Fibroblast of lung (primary cell): ENCODE measurements around the gene MDM1. TPM values are rescaled to one million over a fixed set of nuclear protein-coding genes. Genes with fewer than 3 reads are reported as not detected.
A peak's percentile ranks its signal among the peaks of the same experiment; 100 is the strongest.

ENCODE experiments used
- DNase-seq, 2 donors: peaks; one replicate each; pipeline versions ENCODE4 v3.0.0 to v3.0.0-alpha.2; 2010; ENCODE audit warnings: low read depth in 2 of 2
- H2AFZ ChIP-seq: 2 replicates; pipeline ENCODE4 v1.5.1; 2012; ENCODE audit warnings: low read length, control low read depth, inconsistent platforms
- H3K27ac ChIP-seq: 2 replicates; pipeline ENCODE4 v1.5.1; 2011; ENCODE audit warnings: low read length, control low read depth; ENCODE audit not compliant: insufficient read depth
- H3K27me3 ChIP-seq: 2 replicates; pipeline ENCODE4 v1.5.1; 2011; ENCODE audit warnings: mild to moderate bottlenecking, low read length; ENCODE audit not compliant: control insufficient read depth, insufficient read depth
- H3K36me3 ChIP-seq: 2 replicates; pipeline ENCODE4 v1.5.1; 2011; ENCODE audit warnings: low read length; ENCODE audit not compliant: control insufficient read depth, insufficient read depth
- H3K4me1 ChIP-seq: 2 replicates; pipeline ENCODE4 v1.5.1; 2011; ENCODE audit warnings: low read length; ENCODE audit not compliant: control insufficient read depth, insufficient read depth; ENCODE audit errors: extremely low read depth
- H3K4me2 ChIP-seq: 2 replicates; pipeline ENCODE4 v1.5.1; 2011; ENCODE audit warnings: low read length, control low read depth; ENCODE audit not compliant: insufficient read depth; ENCODE audit errors: extremely low read depth
- H3K4me3 ChIP-seq, 4 experiments: fragments of 200-600 bp in 1 of 4; sonication (generic) in 1 of 4; replicated peaks in 1 of 4; 2 replicates each; pipeline ENCODE4 v1.5.1; 2011 to 2016; ENCODE audit warnings: low read length in 4 of 4, low read depth in 3 of 4, mild to moderate bottlenecking in 3 of 4, control low read depth in 2 of 4, inconsistent platforms in 1 of 4, mixed read lengths in 1 of 4; ENCODE audit not compliant: insufficient read depth in 1 of 4; ENCODE audit errors: control extremely low read depth in 1 of 4
- H3K79me2 ChIP-seq: 2 replicates; pipeline ENCODE4 v1.5.1; 2012; ENCODE audit warnings: mild to moderate bottlenecking, low read length, inconsistent platforms; ENCODE audit not compliant: control insufficient read depth, insufficient read depth
- H3K9ac ChIP-seq: 2 replicates; pipeline ENCODE4 v1.5.1; 2011; ENCODE audit warnings: mild to moderate bottlenecking, low read length, control low read depth; ENCODE audit not compliant: insufficient read depth
- H3K9me3 ChIP-seq: 2 replicates; pipeline ENCODE4 v1.5.1; 2012; ENCODE audit warnings: low read depth, low read length; ENCODE audit not compliant: control insufficient read depth, insufficient read depth
- H4K20me1 ChIP-seq: 2 replicates; pipeline ENCODE4 v1.5.1; 2011; ENCODE audit warnings: low read length; ENCODE audit not compliant: control insufficient read depth, insufficient read depth; ENCODE audit errors: extremely low read depth
- CTCF ChIP-seq, 2 donors: IDR thresholded peaks in 1 of 2; conservative IDR thresholded peaks in 1 of 2; 1 replicate in 1 of 2; 2 replicates in 1 of 2; pipeline ENCODE4 v1.5.1; 2011 to 2012; ENCODE audit warnings: low read length in 2 of 2, control low read depth in 1 of 2, inconsistent platforms in 1 of 2, low read depth in 1 of 2, mild to moderate bottlenecking in 1 of 2
- EZH2 ChIP-seq: IDR thresholded peaks from 2 replicates; pipeline ENCODE4 v1.5.1; 2012; ENCODE audit warnings: low read length, control low read depth, mild to moderate bottlenecking; ENCODE audit errors: missing control alignments
- polyA plus RNA-seq, 2 donors: library from polyadenylated mRNA; depleted of rRNA in 1 of 2; stranded (reverse) in 1 of 2; unstranded in 1 of 2; fragments of >200 nt; gene quantifications; 2 replicates each; pipeline ENCODE4 v1.2.1, GENCODE V29; 2011 to 2012; ENCODE audit warnings: missing spikeins in 1 of 2
- total RNA-seq: library from RNA; depleted of rRNA; stranded (reverse); fragments of >200 nt; gene quantifications from 2 replicates; pipeline ENCODE4 v1.2.1, GENCODE V29; 2014

Gene MDM1
- total and polyA plus RNA-seq, 2 donors (not counting 1 experiment from before 2014, with no cell fraction given): 7.4 to 12.4 TPM

DNA sequence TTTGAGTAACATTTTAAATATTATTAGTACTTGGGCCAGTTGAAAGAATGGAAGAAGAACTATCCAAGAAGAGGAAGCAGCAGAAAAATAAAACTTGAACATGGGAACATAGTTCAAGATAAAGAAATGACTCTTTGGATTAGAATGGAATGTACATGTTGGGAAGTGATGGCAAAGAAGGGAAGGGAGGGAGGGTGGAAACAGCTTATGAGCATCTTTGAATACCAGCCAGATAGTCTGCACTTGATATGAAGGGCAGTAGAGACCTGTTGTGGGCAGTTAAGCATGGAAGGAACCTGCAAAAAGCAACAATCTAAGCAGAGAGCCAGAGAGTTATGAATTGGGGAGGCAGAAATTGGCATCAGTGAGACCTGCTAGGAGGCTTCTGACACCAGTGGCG lies 68.8 kb downstream of the MDM1 start:
- Histone ChIP-seq H3K4me1 (peaks cover 7% of the 10 kb centered on the region), H3K4me3 (no peak overlapping the region), H4K20me1 (no peaks in the 10 kb centered on the region), H3K27me3 (no peaks in the 10 kb centered on the region), H3K9me3 (no peaks in the 10 kb centered on the region), H3K79me2 (no peaks in the 10 kb centered on the region), H3K9ac (no peak overlapping the region), H3K36me3 (no peaks in the 10 kb centered on the region), H3K27ac (no peak overlapping the region), H2AFZ (no peak overlapping the region), H3K4me2 (no peak overlapping the region)
- DNase-seq: peak; percentile 43 to 75
- TF ChIP-seq CTCF (conservative IDR thresholded peaks at IDR 0.05 in 1 of 2, IDR thresholded peaks at IDR 0.05 in 1 of 2; ENCODE audit: low read depth in 1 of 2, low read length in 2 of 2) (no peak), EZH2 (no peak)

GRCh38 chr12:68261896-68262295 lies 70.3 kb downstream of the MDM1 start:
- no peak overlapping the region for H2AFZ ChIP-seq
- no peak for DNase-seq

GRCh38 chr12:68260153-68260552 lies 72.0 kb downstream of the MDM1 start:
- Histone ChIP-seq H3K27ac (no peak overlapping the region), H3K36me3 (no peaks in the 10 kb centered on the region), H3K79me2 (no peaks in the 10 kb centered on the region), H3K9me3 (no peaks in the 10 kb centered on the region), H2AFZ (no peak overlapping the region), H3K27me3 (no peaks in the 10 kb centered on the region), H3K4me2 (no peak overlapping the region), H3K4me1 (peaks cover 2% of the 10 kb centered on the region), H4K20me1 (no peaks in the 10 kb centered on the region), H3K9ac (no peak overlapping the region), H3K4me3 (no peak overlapping the region)
- DNase-seq: no peak
- no peak for TF ChIP-seq CTCF (conservative IDR thresholded peaks at IDR 0.05 in 1 of 2, IDR thresholded peaks at IDR 0.05 in 1 of 2; ENCODE audit: low read depth in 1 of 2, low read length in 2 of 2)
- no peak for TF ChIP-seq EZH2

More at GRCh38 chr12:68261896-68262295, 70.3 kb downstream of the MDM1 start:
- no peak overlapping the region for H3K27ac ChIP-seq
- H3K9me3 ChIP-seq: no peaks in the 10 kb centered on the region
- H3K4me1 ChIP-seq: peaks cover 2% of the 10 kb centered on the region
- H3K79me2 ChIP-seq: no peaks in the 10 kb centered on the region
- no peaks in the 10 kb centered on the region for H4K20me1 ChIP-seq
- no peaks in the 10 kb centered on the region for H3K27me3 ChIP-seq
- no peak overlapping the region for H3K9ac ChIP-seq
- H3K36me3 ChIP-seq: no peaks in the 10 kb centered on the region
- no peak for TF ChIP-seq CTCF (conservative IDR thresholded peaks at IDR 0.05 in 1 of 2, IDR thresholded peaks at IDR 0.05 in 1 of 2; ENCODE audit: low read depth in 1 of 2, low read length in 2 of 2)
- no peak for TF ChIP-seq EZH2
- no peak overlapping the region for H3K4me3 ChIP-seq
- no peak overlapping the region for H3K4me2 ChIP-seq
